Measurements from ENCODE around the gene GCA. TPM values are rescaled to one million over a fixed set of nuclear protein-coding genes. Genes with fewer than 3 reads are reported as not detected.

Gene GCA
- polyA plus RNA-seq, 3 donors = 31.6 to 36.9 (median 36.2) TPM

DNA sequence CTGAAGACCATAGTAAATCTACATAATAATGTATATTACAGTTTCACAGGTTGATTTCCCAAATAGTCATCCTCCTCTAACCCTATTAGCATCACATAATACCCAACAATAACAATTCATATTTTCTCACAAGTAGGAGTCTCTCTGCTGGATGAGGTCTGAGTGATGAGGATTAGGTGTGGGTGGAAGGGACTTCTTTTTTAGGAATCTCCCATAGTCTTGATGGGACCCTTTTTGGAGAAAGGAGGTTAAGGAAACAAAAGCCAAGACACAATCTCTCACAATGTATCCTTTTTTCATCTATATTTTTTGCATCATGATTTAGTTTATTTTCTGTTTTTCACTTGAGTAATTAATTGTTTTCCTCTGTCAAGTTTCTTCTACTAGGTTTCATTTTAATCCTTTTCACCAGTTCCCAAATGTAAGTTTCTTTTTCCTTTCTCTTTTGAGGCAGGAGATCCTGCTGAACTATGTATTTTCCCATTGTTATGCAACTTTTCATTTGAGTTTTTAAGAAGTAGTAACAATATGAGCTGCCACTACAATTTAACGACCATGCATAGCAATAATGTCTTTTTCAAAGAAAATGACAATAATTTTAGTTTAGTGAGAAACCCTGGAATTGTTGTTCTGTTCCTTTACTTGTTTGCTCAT lies 22.9 kb upstream of the GCA start:
- DNase-seq = no peak

- no peak for DNase-seq
Observed at GRCh38 chr2:162324953-162325352, 19.0 kb upstream of the GCA start.

DNA sequence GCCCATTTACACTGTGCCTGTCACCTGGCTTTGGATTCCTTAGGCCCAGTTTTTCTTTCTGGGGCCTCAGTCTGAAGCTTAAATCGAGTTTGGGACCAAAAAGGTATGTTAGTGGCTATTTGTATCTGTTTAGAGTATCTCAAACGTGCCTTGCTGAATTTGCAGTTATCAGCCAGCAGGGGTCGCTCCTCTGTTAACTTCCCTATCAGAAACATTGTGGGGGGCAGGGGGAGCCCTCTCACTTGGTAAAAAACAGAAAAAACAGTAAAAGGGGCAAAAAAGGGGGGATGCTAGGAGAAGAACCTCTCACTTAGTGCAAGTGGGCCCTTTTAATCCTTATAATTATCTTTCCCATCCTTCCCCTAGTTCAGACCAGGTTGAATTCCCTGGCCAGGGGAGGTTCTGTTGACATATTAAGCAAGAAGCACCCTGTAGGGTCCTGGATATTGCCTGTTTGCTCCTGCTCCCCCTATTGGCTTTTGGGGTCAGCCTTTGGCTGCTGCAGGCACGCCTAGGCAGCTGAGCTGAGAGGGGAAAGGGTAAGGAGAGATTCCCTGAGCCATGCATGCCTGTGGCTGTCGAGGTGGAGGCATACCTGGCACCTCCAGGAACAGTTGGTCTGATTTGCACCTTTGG lies 16.7 kb upstream of the GCA start:
- no peak for DNase-seq

GRCh38 chr2:162327806-162328205 lies 16.1 kb upstream of the GCA start:
- no peak for DNase-seq

GRCh38 chr2:162328424-162329157 lies 15.3 kb upstream of the GCA start:
- no peak for DNase-seq

GRCh38 chr2:162330881-162331280 lies 13.1 kb upstream of the GCA start:
- DNase-seq = no peak

DNA sequence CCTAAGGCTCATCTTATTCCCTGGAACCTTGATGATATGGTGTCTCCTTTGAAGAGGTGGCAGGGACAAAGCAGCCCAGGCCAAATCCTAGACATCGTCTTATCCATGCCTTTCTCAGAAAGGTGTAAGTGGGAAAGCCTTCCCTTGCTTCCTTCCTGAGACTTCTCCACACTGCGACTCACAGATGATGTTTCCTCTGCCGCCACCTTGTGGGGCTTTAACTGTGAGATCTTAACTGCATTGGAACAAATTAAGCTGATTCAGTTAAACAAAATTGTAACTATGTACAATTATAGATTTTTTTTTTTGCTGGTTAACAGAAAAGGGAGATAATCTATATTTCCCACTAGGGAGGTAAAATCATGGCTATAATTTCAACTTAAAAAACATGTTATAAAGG lies 10.0 kb upstream of the GCA start:
- DNase-seq = no peak

- DNase-seq = no peak
Observed at GRCh38 chr2:162337868-162338267, 6.1 kb upstream of the GCA start.

DNA sequence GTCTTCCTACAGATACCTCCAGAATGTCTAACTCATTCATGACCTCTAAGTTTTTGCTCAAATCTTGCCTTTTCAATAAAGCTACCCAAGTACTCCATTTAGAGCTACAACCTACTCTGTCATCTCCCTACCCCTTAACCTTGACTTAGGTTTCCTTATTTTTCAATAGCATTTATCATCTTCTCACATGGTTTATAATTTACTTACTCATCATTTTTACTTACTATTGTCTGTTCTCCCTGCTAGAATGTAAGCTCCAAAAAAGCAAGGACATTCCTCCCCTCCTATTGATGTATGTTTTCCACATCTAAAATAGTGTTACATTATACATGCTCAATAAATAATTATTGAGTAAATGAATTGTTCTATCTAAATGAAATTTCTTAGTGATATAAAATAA lies 3.1 kb upstream of the GCA start:
- no peak for DNase-seq

DNA sequence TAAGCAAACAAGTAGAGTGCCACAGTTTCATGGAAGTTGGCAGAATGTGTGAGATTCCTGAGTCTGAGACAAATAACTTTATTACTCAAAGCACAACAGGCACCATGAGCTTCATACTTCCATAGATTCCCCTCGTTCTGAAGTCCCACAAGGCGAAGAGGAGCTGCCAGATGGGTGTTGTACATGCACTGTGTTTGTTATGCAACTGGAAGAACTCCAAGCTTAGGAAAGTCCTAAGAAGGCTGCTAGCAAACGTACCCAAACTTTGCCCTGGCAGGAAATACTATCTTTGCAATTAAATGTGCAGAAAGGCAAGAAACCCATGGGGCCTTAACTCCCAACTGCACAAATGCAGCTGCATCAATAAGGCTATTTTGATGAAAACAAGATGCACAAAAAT lies 1.6 kb upstream of the GCA start:
- no peak for DNase-seq

DNA sequence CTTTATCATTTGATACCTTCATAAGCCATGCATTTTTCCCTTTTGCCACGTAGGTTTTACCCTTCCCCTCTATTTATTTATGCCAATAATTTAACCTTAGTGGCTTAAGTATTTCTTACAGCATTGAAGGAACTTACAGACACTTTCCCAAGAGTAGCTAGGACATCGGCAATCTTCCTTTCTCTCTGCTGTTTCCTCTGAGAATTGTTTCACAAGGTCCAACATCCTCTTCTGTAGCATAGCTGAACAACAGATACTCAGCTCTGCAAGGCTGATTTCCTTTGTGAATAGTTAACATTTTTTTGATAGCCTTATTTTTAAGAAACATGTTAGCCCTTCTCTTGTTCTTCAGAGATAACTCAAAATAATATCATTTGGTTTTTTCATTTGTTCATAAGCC lies 1.1 kb upstream of the GCA start:
- DNase-seq = no peak

DNA sequence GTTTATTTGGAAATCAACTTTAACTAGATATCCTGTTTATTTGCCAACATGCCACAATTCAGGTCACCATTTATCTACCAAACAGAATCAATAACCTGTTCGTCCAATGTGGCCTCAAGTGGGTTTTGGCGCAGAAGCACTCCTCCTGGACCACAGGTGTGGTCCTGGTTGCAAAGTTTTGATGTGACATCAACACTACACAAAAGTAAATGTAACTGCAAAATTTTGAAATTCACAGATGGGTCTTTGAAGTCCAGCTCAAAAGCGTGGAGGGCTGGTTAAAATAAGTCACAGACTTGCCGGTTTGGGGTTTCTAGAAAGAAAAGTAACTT lies 474 bp upstream of the GCA start:
- DNase-seq = no peak

- DNase-seq = no peak
Observed at GRCh38 chr2:162344617-162344950, 652 bp downstream of the GCA start.

DNA sequence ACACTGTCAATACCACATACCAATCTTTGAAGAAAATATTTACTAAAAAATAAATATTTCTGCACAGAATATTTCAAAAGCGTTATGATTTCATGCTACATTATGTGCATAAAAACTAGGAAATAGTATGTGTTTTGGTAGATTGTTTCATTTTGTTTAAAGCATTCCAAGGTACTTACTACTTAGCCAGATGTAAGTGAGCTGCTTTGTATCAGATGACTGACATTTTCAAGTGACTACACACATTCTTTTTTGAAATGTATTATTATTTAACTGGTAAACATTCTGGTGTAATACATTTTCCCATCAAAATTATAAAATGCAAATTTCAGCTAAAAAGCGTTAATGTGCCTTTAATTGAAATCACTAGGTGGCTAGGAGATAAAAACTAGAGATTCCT lies 21.5 kb downstream of the GCA start:
- no peak for DNase-seq

GRCh38 chr2:162368494-162368893 lies 24.6 kb downstream of the GCA start:
- no peak for DNase-seq

DNA sequence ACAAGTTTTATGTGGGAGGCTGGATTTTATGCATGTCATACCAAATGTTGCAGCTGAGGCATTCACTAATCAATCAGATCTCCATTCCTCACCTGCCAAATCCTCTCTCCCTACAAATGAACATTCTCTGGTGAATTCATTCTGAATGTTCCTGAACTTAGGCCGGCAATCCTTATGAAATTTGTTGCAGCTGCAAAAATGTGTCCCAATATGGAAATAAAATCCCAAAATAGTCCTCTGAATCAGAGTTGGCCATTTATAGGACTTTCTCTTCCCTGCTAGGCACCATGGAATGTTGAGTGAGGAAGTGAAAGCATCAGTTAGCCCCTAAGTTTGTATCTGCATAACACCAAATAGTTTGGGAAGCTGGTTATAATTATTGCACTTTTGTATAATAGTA lies 25.6 kb downstream of the GCA start:
- no peak for DNase-seq

DNA sequence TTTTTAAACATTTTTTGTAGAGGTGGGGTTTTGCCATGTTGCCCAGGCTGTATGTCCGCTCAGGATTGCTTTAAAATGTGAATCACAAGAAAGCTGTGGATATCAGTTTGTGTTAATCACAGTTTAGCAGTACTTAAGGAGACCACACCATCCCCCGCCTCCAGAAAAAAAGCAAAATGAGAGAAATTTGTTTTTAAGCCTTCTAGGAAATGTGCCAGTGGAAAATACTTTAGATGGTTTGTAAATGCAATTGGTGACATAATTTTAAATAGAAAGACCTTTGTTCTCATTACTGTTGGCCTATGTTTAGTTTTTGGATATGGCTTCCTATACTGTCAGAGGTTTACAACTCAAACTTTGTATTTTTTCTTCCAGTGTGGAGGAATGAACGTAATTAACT lies 27.0 kb downstream of the GCA start:
- no peak for DNase-seq

- DNase-seq = no peak
Observed at GRCh38 chr2:162372818-162373217, 28.9 kb downstream of the GCA start.

GRCh38 chr2:162379719-162380580 lies 36.0 kb downstream of the GCA start:
- no peak for DNase-seq

DNA sequence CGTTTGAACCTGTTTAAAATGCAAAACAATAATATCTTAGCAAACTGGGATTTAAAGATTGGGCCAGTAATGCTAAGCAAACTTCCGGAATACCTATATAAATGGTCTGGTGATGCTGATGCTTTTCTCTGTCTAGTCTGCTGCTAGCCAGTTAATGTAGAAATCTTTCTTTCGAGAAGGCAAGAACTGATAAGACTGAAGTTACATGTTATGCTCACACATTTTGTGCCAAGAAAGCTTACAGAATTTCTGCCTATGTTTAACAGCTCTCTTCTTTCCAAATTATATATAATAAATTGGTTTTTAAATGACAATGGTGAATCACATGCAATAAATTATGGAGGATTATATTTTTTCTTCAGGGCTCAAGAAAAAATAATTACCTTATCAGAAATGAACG lies 37.9 kb downstream of the GCA start:
- no peak for DNase-seq

DNA sequence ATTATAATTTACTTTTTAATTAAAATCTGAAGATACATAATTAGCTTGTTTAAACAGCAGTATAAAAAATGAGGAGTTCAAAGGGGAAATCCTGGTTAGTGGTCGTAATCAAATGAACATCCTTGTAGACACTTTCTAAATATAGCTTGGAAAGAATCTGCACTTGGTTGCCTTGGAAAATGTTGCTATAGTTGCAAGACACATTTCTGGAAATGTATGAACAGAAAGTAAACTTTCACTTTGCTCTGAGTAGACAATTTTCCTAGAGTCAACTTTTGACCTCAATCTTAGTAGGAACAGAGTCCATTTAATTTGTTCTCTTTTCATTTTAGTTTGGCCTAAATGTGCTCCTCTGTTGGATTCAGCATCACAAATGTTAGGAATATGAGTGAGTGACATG lies 38.3 kb downstream of the GCA start:
- DNase-seq = peak; percentile 9

DNA sequence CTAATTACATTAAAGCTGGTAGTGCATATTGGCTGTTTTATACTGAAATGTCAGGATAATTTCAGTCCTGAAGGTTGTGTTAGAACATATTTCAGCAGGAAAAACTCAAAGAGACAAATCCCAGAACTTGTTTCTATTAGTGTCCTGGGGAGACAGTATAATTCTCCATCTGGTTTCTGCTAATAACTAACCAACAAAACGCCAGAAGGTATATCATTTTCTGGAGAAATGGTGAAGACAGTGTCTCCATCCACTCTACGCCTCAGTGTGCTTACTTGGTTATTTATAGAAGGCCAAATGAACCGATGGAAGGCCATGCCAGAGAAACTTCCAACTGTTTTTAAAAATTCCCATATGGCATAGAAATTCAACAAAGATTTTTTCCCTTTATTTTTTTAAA lies 41.6 kb downstream of the GCA start:
- DNase-seq = no peak

DNA sequence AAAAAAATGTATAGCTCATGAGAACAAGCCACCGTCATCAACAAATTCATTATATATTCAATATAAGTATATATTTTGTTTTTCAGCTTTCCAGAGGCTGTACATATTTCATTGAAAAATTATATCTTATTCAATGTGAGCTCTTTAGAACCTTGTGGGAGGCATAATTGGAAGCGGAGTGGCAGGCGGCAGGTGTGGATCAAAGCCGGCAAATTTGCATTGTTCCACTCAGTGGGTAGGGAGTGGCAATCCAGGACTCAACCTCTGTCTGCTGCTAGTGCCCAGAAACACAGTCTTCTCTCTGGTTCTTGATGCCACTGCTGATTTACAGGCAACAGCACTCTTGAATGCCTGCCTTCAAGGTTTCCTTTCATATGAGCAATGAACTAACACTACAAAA lies 46.9 kb downstream of the GCA start:
- DNase-seq = no peak

Measured in renal pelvis (tissue), 4 donors.